ENCODE results near the gene HGFAC.

The HGFAC gene

GRCh38 chr4:3487861-3488260 lies 46.1 kb downstream of the HGFAC start:
- DNase-seq (ENCODE audit: low spot score), result no peak
- no peak overlapping the region for H3K4me3 ChIP-seq
- no peak for TF ChIP-seq CTCF (IDR thresholded peaks at IDR 0.05)
- H3K27ac ChIP-seq, result no peak overlapping the region

- H3K4me3 ChIP-seq, result no peak overlapping the region
- no peak for TF ChIP-seq CTCF (IDR thresholded peaks at IDR 0.05)
- DNase-seq (ENCODE audit: low spot score), result no peak
These were observed 47.1 kb downstream of the HGFAC start for GRCh38 chr4:3488820-3489219.

GRCh38 chr4:3489451-3489962 lies 47.7 kb downstream of the HGFAC start:
- no peak overlapping the region for H3K27ac ChIP-seq
- H3K4me3 ChIP-seq, result no peak overlapping the region
- TF ChIP-seq CTCF (IDR thresholded peaks at IDR 0.05), result no peak
- no peak for DNase-seq (ENCODE audit: low spot score)

More at GRCh38 chr4:3488820-3489219, 47.1 kb downstream of the HGFAC start:
- H3K27ac ChIP-seq, result no peak overlapping the region

GRCh38 chr4:3491681-3492405 lies 50.1 kb downstream of the HGFAC start:
- H3K27ac ChIP-seq, result no peak overlapping the region
- no peak overlapping the region for H3K4me3 ChIP-seq
- no peak for DNase-seq (ENCODE audit: low spot score)
- TF ChIP-seq CTCF (IDR thresholded peaks at IDR 0.05), result no peak

GRCh38 chr4:3492741-3493719 lies 51.3 kb downstream of the HGFAC start:
- DNase-seq (ENCODE audit: low spot score), result no peak
- no peak for TF ChIP-seq CTCF (IDR thresholded peaks at IDR 0.05)
- no peak overlapping the region for H3K4me3 ChIP-seq
- no peak overlapping the region for H3K27ac ChIP-seq

GRCh38 chr4:3493720-3494461 lies 52.1 kb downstream of the HGFAC start:
- no peak overlapping the region for H3K4me3 ChIP-seq
- no peak for TF ChIP-seq CTCF (IDR thresholded peaks at IDR 0.05)
- no peak for DNase-seq (ENCODE audit: low spot score)
- H3K27ac ChIP-seq, result no peak overlapping the region
